K562 (cell line): ENCODE data around the gene A1BG. TPM values are rescaled to one million over a fixed set of nuclear protein-coding genes. Genes with fewer than 3 reads are reported as not detected.

Experiments
- ATF2 ChIP-seq: sonication (generic); formaldehyde crosslinking; IDR thresholded peaks from 2 replicates; pipeline ENCODE4 v1.8.1; 2022; ENCODE audit warnings: missing genetic modification reagents
- BACH1 ChIP-seq: fragments of 200-800 bp; sonication (Bioruptor generic); IDR thresholded peaks from 2 replicates; pipeline ENCODE4 v1.6.1; 2016; ENCODE audit warnings: missing genetic modification characterization, missing compliant biosample characterization
- BCOR ChIP-seq: fragments of 450-650 bp; IDR thresholded peaks from 2 replicates; pipeline ENCODE4 v1.6.1; 2016
- EWSR1 ChIP-seq: fragments of 450-650 bp; IDR thresholded peaks from 2 replicates; pipeline ENCODE4 v1.6.1; 2018; ENCODE audit warnings: borderline replicate concordance, mild to moderate bottlenecking, low read depth, moderate library complexity; ENCODE audit not compliant: partially characterized antibody
- HCFC1 ChIP-seq: IDR thresholded peaks from 2 replicates; pipeline ENCODE4 v1.6.1; 2012; ENCODE audit warnings: low read depth, low read length, improper control_type of control experiment
- MLX ChIP-seq, 2 experiments: fragments of 450-650 bp in 1 of 2; sonication (generic) in 1 of 2; formaldehyde crosslinking; conservative IDR thresholded peaks; 2 replicates each; pipeline versions ENCODE4 v1.4.0 to v1.8.1; 2020 to 2022; ENCODE audit warnings: mild to moderate bottlenecking in 1 of 2, missing genetic modification reagents in 1 of 2
- MTF1 ChIP-seq: fragments of 250-450 bp; sonication (Bioruptor Pico); IDR thresholded peaks from 2 replicates; pipeline ENCODE4 v1.9.0; 2021; ENCODE audit warnings: moderate library complexity, mild to moderate bottlenecking, inconsistent platforms, borderline replicate concordance
- POLR3G ChIP-seq: IDR thresholded peaks from 2 replicates; pipeline ENCODE4 v1.6.1; 2011; ENCODE audit not compliant: insufficient read length, insufficient replicate concordance; ENCODE audit errors: extremely low read depth
- RAD51 ChIP-seq: fragments of 450-650 bp; IDR thresholded peaks from 2 replicates; pipeline ENCODE4 v1.7.1; 2016; ENCODE audit warnings: low read depth, mild to moderate bottlenecking, borderline replicate concordance
- RBFOX2 ChIP-seq: fragments of 200-400 bp; formaldehyde crosslinking; IDR thresholded peaks from 2 replicates; pipeline ENCODE4 v1.6.1; 2017; ENCODE audit warnings: low read depth, mild to moderate bottlenecking, low read length, moderate library complexity
- RREB1 ChIP-seq: fragments of 250-450 bp; sonication (Bioruptor Pico); IDR thresholded peaks from 2 replicates; pipeline ENCODE4 v1.4.0; 2020
- SREBF1 ChIP-seq: fragments of 150-350 bp; IDR thresholded peaks from 2 replicates; pipeline ENCODE4 v1.6.1; 2014; ENCODE audit warnings: antibody characterized with exemption, low read depth, low read length, borderline replicate concordance
- TBL1XR1 ChIP-seq, 2 experiments: IDR thresholded peaks; 2 replicates each; pipeline ENCODE4 v1.6.1; 2012; ENCODE audit warnings: improper control_type of control experiment in 2 of 2, low read length in 2 of 2, mild to moderate bottlenecking in 1 of 2
- ZBTB49 ChIP-seq: sonication (generic); formaldehyde crosslinking; IDR thresholded peaks from 2 replicates; pipeline ENCODE4 v1.8.0; 2022; ENCODE audit warnings: missing genetic modification reagents, mild to moderate bottlenecking, borderline replicate concordance
- ZFP1 ChIP-seq: fragments of 450-650 bp; formaldehyde crosslinking; IDR thresholded peaks from 2 replicates; pipeline ENCODE4 v1.4.0; 2020; ENCODE audit warnings: mild to moderate bottlenecking, mixed read lengths
- ZNF174 ChIP-seq: fragments of 250-450 bp; sonication (Bioruptor Pico); IDR thresholded peaks from 2 replicates; pipeline ENCODE4 v1.4.0; 2020; ENCODE audit warnings: mild to moderate bottlenecking
- polyA plus RNA-seq, 8 experiments: library from polyadenylated mRNA; depleted of rRNA in 4 of 8; stranded (reverse) in 5 of 8; unstranded in 3 of 8; fragments of >200 nt; fragmentation: Nextera tagmentation in 2 of 8; fragmentation: Illumina TruSeq in 1 of 8; extraction: Ambion mirVana in 2 of 8; extraction: Trizol in 1 of 8; gene quantifications; 2 replicates each; pipeline versions ENCODE4 v1.2.1 to v1.2.3, GENCODE V29; 2011 to 2014; ENCODE audit warnings: inconsistent platforms in 1 of 8, missing spikeins in 1 of 8
- total RNA-seq, 7 experiments: library from RNA; depleted of rRNA in 6 of 7; stranded (reverse); fragments of >200 nt in 6 of 7; fragmentation: Illumina TruSeq in 2 of 7; extraction: Trizol in 2 of 7; gene quantifications; 2 replicates each; pipeline versions ENCODE4 v1.2.1 to v1.2.3, GENCODE V29; 2011 to 2021; ENCODE audit warnings: low replicate concordance in 1 of 7

Gene A1BG
- total and polyA plus RNA-seq, 9 of the 15 experiments (the other 6 are each of a cell fraction or from before 2014, with no cell fraction given): 0.10 to 19.8 (median 2.6) TPM

GRCh38 chr19:58346961-58347929 is 6.0 kb downstream of the A1BG start (continued):
- no peak for TF ChIP-seq RAD51
- TF ChIP-seq RBFOX2: peak; percentile 67
- TF ChIP-seq ATF2: 0 out of 2 replicates have a peak, but pooled peaks have one; percentile 14
- TF ChIP-seq POLR3G: no peak
- TF ChIP-seq RREB1: no peak
- no peak for TF ChIP-seq MLX (CRISPR knock-in tag; conservative IDR thresholded peaks at IDR 0.05)
- TF ChIP-seq BCOR: no peak
- no peak for TF ChIP-seq MTF1 (CRISPR knock-in tag)
- no peak for TF ChIP-seq SREBF1
- no peak for TF ChIP-seq ZFP1 (CRISPR knock-in tag)
- no peak for TF ChIP-seq HCFC1
- no peak for TF ChIP-seq EWSR1
- no peak for TF ChIP-seq ZBTB49 (CRISPR knock-in tag)
- no peak for TF ChIP-seq TBL1XR1 (IDR thresholded peaks at IDR 0.05; ENCODE audit: low read length in 2 of 2)
- TF ChIP-seq ZNF174 (CRISPR knock-in tag): no peak
- TF ChIP-seq BACH1 (tag): no peak
